ENCODE measurements around the gene ANO2. TPM values are rescaled to one million over a fixed set of nuclear protein-coding genes. Genes with fewer than 3 reads are reported as not detected.

The ANO2 gene
- total RNA-seq, 4 donors from 2014 or later, result 2.0 to 9.8 (median 4.9) TPM

DNA sequence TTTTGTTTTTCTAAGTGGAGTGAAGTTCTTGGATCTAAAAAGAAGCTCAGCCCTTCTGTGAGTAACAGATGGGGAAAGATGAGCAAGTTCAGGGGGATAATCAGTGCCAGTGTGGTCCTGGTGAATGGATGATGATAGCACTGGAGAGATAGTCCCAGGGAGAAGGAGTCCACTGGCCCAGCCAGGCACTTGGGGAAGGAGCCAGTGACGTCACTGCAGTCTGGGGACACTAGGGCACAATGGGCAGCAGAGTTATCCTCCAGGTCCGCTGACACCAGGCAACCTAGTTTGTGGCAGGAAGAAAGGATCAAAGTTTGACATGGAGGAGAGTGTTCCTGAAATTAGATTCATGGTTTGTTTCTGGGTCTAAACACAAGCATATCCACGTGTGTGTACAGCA lies 411.7 kb downstream of the ANO2 start:
- in situ Hi-C loops (cut with MboI; ENCODE audit: low sequenced_read_pairs in 4 of 4) (no loop called here), intact Hi-C loops (cut with DNase I; ENCODE audit: low total_unique reads) (no loop called here)
- Histone ChIP-seq H3K9me3 (no peaks in the 10 kb centered on the region), H3K4me3 (no peak overlapping the region), H3K27ac (no peak overlapping the region), H3K36me3 (no peaks in the 10 kb centered on the region), H3K4me1 (no peaks in the 10 kb centered on the region), H3K27me3 (no peaks in the 10 kb centered on the region)
- ATAC-seq (no peak), DNase-seq (no peak)
- TF ChIP-seq, protein P1, sequence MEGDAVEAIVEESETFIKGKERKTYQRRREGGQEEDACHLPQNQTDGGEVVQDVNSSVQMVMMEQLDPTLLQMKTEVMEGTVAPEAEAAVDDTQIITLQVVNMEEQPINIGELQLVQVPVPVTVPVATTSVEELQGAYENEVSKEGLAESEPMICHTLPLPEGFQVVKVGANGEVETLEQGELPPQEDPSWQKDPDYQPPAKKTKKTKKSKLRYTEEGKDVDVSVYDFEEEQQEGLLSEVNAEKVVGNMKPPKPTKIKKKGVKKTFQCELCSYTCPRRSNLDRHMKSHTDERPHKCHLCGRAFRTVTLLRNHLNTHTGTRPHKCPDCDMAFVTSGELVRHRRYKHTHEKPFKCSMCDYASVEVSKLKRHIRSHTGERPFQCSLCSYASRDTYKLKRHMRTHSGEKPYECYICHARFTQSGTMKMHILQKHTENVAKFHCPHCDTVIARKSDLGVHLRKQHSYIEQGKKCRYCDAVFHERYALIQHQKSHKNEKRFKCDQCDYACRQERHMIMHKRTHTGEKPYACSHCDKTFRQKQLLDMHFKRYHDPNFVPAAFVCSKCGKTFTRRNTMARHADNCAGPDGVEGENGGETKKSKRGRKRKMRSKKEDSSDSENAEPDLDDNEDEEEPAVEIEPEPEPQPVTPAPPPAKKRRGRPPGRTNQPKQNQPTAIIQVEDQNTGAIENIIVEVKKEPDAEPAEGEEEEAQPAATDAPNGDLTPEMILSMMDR (IDR thresholded peaks at IDR 0.05 in 4 of 5, conservative IDR thresholded peaks at IDR 0.05 in 1 of 5), result no peak
- TF ChIP-seq POLR2A (IDR thresholded peaks at IDR 0.05), result no peak

DNA sequence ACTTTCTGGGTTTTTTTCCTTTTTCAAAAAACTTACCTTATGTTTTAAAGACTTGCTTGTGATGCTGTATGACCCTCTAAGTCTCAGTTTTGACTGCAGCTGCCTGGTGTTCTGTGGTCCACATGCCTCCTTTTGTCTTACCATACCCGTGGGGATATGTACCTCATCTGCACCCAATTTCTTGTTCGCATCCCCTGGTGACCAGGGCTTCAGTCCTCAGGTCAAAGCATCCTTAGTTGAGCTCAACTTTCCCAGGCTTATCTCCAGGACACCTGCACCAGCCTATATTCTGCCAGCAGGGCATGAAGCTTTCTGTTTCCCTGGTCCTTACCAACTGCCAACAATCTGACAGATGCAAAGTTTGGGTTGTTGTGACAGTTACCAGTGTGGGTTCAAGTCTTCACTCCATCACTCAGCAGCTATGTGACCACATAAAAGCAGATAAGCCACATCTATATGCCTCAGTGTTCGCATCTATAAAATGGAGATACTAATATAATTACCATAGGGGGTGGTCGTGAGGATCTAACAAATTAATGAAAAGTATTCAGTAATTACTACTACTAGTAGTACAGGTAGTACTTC lies 419.2 kb downstream of the ANO2 start:
- DNase-seq, result no peak
- intact Hi-C loops (cut with DNase I; ENCODE audit: low total_unique reads), result no loop called here
- Histone ChIP-seq H3K27me3 (no peaks in the 10 kb centered on the region), H3K4me3 (no peak overlapping the region), H3K36me3 (no peaks in the 10 kb centered on the region), H3K9me3 (no peaks in the 10 kb centered on the region), H3K27ac (no peak overlapping the region), H3K4me1 (no peaks in the 10 kb centered on the region)
- no peak for ATAC-seq
- no peak for TF ChIP-seq POLR2A (IDR thresholded peaks at IDR 0.05)
- TF ChIP-seq, protein P1 (IDR thresholded peaks at IDR 0.05 in 4 of 5, conservative IDR thresholded peaks at IDR 0.05 in 1 of 5), result no peak
- in situ Hi-C loops (cut with MboI; ENCODE audit: low sequenced_read_pairs in 4 of 4), result no loop called here

DNA sequence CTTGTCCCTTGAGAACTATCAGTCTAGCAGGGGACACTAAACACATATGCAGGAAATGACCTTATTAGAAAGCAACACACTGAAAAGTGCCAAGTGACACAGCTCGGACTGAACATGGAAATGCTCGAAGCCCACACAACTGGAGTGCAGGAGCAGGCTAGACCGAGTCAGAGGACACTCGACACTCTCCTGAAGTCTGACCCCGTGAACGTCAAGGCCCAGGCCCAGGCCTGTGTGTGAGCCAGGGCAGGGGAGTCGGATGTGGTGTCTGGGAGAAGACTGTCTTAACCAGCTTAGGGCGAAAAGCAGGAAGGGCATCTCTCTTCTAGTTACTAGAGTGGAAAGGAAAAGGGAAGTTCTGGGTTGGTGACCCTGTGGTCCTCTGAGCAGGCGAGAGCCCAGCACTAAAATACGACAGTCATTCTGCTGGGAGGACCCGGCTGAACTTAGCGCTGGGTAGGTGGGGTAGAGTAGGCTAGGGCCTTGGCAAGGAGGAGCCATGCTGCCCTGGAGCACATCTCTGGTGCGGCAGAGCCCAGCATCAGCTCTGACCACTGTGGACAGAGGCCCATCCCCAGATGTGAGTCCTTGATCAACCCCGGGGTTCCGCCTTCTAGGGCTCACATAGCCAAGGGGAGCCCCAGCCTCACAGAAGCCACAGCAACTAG lies 420.2 kb downstream of the ANO2 start:
- Histone ChIP-seq H3K27me3 (no peaks in the 10 kb centered on the region), H3K27ac (no peak overlapping the region), H3K36me3 (no peaks in the 10 kb centered on the region), H3K4me3 (no peak overlapping the region), H3K9me3 (no peaks in the 10 kb centered on the region), H3K4me1 (no peaks in the 10 kb centered on the region)
- TF ChIP-seq, protein P1 (IDR thresholded peaks at IDR 0.05 in 4 of 5, conservative IDR thresholded peaks at IDR 0.05 in 1 of 5), result no peak
- no peak for TF ChIP-seq POLR2A (IDR thresholded peaks at IDR 0.05)
- DNase-seq (no peak), ATAC-seq (no peak)
- intact Hi-C loops (cut with DNase I; ENCODE audit: low total_unique reads), result no loop called here
- in situ Hi-C loops (cut with MboI; ENCODE audit: low sequenced_read_pairs in 4 of 4), result no loop called here

DNA sequence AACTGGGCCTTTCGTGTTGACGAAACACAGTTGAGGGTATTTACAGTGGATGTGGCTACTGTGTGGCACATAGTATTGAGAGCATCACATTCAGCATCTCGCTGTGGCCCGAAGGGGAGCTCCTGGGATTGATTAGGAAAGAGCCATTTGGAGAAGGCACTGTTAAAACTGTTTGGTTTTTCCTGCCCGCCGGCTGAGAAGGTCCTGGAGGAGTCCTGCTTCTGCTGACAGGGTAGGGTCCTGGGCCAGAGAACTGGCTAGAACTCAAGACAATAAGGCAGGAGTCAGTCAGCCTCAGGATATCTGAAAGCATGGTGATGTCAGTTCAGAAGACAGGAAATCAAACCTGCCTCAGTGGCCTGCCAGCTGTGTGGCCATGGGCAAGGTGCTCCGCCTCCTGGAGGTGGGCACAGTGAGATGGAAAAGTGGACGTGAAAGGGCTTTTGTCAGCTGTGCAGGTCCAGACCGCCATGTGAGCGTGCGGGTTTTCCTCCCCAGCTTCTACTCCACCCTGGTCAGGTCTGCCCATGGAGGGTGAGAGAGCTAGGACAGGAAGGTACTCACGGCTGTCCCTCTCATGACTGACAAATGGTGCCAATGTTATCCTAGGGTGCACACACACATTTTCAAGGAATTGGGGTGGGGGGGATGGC lies 420.8 kb downstream of the ANO2 start:
- Histone ChIP-seq H3K4me1 (no peaks in the 10 kb centered on the region), H3K27me3 (no peaks in the 10 kb centered on the region), H3K36me3 (no peaks in the 10 kb centered on the region), H3K4me3 (no peak overlapping the region), H3K27ac (no peak overlapping the region), H3K9me3 (no peaks in the 10 kb centered on the region)
- intact Hi-C loops (cut with DNase I; ENCODE audit: low total_unique reads), result no loop called here
- ATAC-seq, result no peak
- in situ Hi-C loops (cut with MboI; ENCODE audit: low sequenced_read_pairs in 4 of 4), result no loop called here
- no peak for TF ChIP-seq POLR2A (IDR thresholded peaks at IDR 0.05)
- TF ChIP-seq, protein P1 (IDR thresholded peaks at IDR 0.05 in 4 of 5, conservative IDR thresholded peaks at IDR 0.05 in 1 of 5), result no peak
- no peak for DNase-seq
